ENCODE results near the gene ROBO2. TPM values are rescaled to one million over a fixed set of nuclear protein-coding genes. Genes with fewer than 3 reads are reported as not detected.

ROBO2 gene, protein sequence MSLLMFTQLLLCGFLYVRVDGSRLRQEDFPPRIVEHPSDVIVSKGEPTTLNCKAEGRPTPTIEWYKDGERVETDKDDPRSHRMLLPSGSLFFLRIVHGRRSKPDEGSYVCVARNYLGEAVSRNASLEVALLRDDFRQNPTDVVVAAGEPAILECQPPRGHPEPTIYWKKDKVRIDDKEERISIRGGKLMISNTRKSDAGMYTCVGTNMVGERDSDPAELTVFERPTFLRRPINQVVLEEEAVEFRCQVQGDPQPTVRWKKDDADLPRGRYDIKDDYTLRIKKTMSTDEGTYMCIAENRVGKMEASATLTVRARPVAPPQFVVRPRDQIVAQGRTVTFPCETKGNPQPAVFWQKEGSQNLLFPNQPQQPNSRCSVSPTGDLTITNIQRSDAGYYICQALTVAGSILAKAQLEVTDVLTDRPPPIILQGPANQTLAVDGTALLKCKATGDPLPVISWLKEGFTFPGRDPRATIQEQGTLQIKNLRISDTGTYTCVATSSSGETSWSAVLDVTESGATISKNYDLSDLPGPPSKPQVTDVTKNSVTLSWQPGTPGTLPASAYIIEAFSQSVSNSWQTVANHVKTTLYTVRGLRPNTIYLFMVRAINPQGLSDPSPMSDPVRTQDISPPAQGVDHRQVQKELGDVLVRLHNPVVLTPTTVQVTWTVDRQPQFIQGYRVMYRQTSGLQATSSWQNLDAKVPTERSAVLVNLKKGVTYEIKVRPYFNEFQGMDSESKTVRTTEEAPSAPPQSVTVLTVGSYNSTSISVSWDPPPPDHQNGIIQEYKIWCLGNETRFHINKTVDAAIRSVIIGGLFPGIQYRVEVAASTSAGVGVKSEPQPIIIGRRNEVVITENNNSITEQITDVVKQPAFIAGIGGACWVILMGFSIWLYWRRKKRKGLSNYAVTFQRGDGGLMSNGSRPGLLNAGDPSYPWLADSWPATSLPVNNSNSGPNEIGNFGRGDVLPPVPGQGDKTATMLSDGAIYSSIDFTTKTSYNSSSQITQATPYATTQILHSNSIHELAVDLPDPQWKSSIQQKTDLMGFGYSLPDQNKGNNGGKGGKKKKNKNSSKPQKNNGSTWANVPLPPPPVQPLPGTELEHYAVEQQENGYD (N-terminal part only)
- total RNA-seq, result 0.81 and 3.2 TPM in 2 replicates

DNA sequence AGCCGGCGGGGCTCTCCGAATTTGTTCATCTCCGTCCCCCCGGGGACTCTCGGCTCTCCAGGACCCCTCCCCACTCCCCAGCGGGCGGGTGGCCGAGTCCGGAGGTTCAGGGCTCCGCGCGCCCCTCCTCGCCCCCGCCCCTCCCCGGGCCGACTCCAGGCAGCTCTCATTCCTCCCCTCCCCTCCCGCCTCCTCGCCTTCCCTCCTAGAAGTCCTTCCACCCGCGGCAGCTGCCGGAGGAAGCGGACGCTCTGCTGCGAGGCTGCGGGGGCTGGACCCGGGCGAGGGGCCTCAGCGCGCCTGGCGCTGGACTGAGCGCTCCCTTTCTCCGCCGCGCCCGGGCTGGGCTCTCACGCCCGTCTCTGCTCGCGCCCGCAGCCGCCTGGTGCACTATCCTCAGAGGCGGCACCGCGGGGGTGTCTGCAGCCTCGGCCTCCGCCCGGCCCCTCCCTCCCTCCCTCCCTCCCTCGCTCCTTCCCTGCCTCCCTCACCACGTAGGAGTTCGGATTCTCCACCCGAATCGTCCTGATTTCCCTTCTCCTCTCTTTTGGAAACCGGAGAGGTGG is at the start of gene ROBO2:
ROBO2 (plus strand) TSS at position 494 of the 566 bp plus-strand sequence. CDS start 687 bp downstream, outside the sequence.

Data from aortic smooth muscle cell (primary cell).